GM04503 (cell line): ENCODE results near the gene DMRT1.

Source experiments
- DNase-seq: peaks from one replicate; pipeline ENCODE4 v3.0.0-alpha.2; 2012; ENCODE audit warnings: low read depth

Gene DMRT1

GRCh38 chr9:841371-842209, at the start of gene DMRT1:
DMRT1 (plus strand) TSS chr9:841697; CDS start chr9:841839, 142 bp downstream.
- no peak for DNase-seq

- no peak for DNase-seq
These were observed 48.9 kb upstream of the DMRT1 start for GRCh38 chr9:792331-793260.

- no peak for DNase-seq
These were observed 47.1 kb upstream of the DMRT1 start for GRCh38 chr9:794386-794785.

- no peak for DNase-seq
These were observed 45.6 kb upstream of the DMRT1 start for GRCh38 chr9:795869-796268.

GRCh38 chr9:800591-801150, 40.8 kb upstream of the DMRT1 start:
- DNase-seq = no peak

- DNase-seq = no peak
These were observed 40.0 kb upstream of the DMRT1 start for GRCh38 chr9:801399-802071.

- no peak for DNase-seq
These were observed 37.5 kb upstream of the DMRT1 start for GRCh38 chr9:804026-804425.

GRCh38 chr9:805151-805550, 36.3 kb upstream of the DMRT1 start:
- no peak for DNase-seq

GRCh38 chr9:806285-807156, 35.0 kb upstream of the DMRT1 start:
- no peak for DNase-seq

GRCh38 chr9:811106-811531, 30.4 kb upstream of the DMRT1 start:
- DNase-seq = no peak

GRCh38 chr9:818958-819357, 22.5 kb upstream of the DMRT1 start:
- no peak for DNase-seq

- DNase-seq = no peak
These were observed 14.8 kb upstream of the DMRT1 start for GRCh38 chr9:826500-827280.

- DNase-seq = no peak
These were observed 1.2 kb upstream of the DMRT1 start for GRCh38 chr9:840343-840742.

- no peak for DNase-seq
These were observed 1.3 kb downstream of the DMRT1 start for GRCh38 chr9:842635-843426.

- DNase-seq = no peak
These were observed 1.9 kb downstream of the DMRT1 start for GRCh38 chr9:843427-843785.

- no peak for DNase-seq
These were observed 5.4 kb downstream of the DMRT1 start for GRCh38 chr9:846852-847251.

- no peak for DNase-seq
These were observed 6.0 kb downstream of the DMRT1 start for GRCh38 chr9:847505-847904.

- no peak for DNase-seq
These were observed 7.9 kb downstream of the DMRT1 start for GRCh38 chr9:849431-849830.

- no peak for DNase-seq
These were observed 11.0 kb downstream of the DMRT1 start for GRCh38 chr9:852539-852938.

- no peak for DNase-seq
These were observed 17.8 kb downstream of the DMRT1 start for GRCh38 chr9:859251-859650.
